Measurements from ENCODE around the gene SUGT1. TPM values are rescaled to one million over a fixed set of nuclear protein-coding genes. Genes with fewer than 3 reads are reported as not detected.
"Not testable (repeated sequence)": the region's sequence is repeated elsewhere in the genome, so short reads cannot be mapped to it uniquely, and the experiment has no call there.

SUGT1 gene
- total and polyA plus RNA-seq, 7 donors, result 36.3 to 92.1 (median 44.2) TPM

DNA sequence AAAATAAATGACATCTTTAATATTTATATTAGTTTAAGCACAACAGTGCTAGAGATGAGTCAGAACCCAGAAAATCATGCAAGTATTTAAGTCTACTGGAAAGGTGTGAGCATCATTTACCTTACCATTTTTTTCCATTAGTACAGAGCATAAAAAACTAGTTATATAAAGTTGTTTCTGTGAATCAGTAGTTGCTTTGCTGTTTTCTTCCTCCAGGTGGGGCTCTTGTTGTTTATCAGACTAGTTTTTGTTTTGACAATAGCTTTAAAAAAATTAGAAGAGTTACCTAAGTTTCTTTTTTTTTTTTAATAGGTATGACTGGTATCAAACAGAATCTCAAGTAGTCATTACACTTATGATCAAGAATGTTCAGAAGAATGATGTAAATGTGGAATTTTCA lies 12.7 kb downstream of the SUGT1 start:
- Histone ChIP-seq H3K9me3 (no peaks in the 10 kb centered on the region), H3K36me3 (ENCODE audit: insufficient read depth in 1 of 2, low read depth in 1 of 2) (peaks cover 2 to 97% of the 10 kb centered on the region in 2 donors), H3K27me3 (ENCODE audit: insufficient read depth in 3 of 3, low read length in 2 of 3) (no peaks in the 10 kb centered on the region), H3K27ac (no peak overlapping the region), H3K4me1 (no peaks in the 10 kb centered on the region), H3K4me3 (no peak overlapping the region)
- TF ChIP-seq, protein P1, sequence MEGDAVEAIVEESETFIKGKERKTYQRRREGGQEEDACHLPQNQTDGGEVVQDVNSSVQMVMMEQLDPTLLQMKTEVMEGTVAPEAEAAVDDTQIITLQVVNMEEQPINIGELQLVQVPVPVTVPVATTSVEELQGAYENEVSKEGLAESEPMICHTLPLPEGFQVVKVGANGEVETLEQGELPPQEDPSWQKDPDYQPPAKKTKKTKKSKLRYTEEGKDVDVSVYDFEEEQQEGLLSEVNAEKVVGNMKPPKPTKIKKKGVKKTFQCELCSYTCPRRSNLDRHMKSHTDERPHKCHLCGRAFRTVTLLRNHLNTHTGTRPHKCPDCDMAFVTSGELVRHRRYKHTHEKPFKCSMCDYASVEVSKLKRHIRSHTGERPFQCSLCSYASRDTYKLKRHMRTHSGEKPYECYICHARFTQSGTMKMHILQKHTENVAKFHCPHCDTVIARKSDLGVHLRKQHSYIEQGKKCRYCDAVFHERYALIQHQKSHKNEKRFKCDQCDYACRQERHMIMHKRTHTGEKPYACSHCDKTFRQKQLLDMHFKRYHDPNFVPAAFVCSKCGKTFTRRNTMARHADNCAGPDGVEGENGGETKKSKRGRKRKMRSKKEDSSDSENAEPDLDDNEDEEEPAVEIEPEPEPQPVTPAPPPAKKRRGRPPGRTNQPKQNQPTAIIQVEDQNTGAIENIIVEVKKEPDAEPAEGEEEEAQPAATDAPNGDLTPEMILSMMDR (IDR thresholded peaks at IDR 0.05), result peak; percentile 42
- DNase-seq, result no peak
- no peak for ATAC-seq
- intact Hi-C loops (cut with DNase I), result loop anchor here in 1 of 2 donors (10.0 kb wide), 1 partner anchor 139 kb away; no protein-coding TSS in a partner anchor

DNA sequence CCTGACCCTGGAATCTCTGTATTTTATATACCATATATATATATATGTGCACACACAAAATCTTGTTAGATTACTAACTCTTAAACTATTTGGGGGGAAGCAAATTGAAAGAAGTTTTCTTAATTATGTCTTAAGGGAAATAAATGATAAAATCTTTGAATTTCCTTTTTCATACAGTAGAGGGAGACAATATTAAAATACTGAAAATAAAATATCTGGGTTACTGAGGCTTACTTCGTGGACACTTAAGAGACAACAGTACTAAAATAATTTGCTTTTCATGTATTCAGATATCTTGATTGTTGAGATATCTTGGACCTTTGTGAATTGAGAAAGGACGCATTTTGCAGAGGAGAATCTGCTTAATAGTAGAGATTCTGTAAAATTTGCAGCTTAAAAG lies 17.0 kb downstream of the SUGT1 start:
- intact Hi-C loops (cut with DNase I), result loop anchor here in 1 of 2 donors (10.0 kb wide), 1 partner anchor 135 kb away; no protein-coding TSS in a partner anchor
- TF ChIP-seq, protein P1 (IDR thresholded peaks at IDR 0.05), result no peak
- H3K27me3 ChIP-seq (ENCODE audit: insufficient read depth in 3 of 3, low read length in 2 of 3), result no peaks in the 10 kb centered on the region
- 69 to 82% (median 77%) methylated on average over 2 of the region's 2 CpGs for WGBS, 3 donors
- H3K9me3 ChIP-seq, result no peaks in the 10 kb centered on the region
- no peak overlapping the region for H3K4me3 ChIP-seq
- no peaks in the 10 kb centered on the region for H3K4me1 ChIP-seq
- H3K27ac ChIP-seq, result no peak overlapping the region
- peaks cover 3 to 78% of the 10 kb centered on the region in 2 donors for H3K36me3 ChIP-seq (ENCODE audit: insufficient read depth in 1 of 2, low read depth in 1 of 2)
- ATAC-seq (no peak), DNase-seq (no peak)

DNA sequence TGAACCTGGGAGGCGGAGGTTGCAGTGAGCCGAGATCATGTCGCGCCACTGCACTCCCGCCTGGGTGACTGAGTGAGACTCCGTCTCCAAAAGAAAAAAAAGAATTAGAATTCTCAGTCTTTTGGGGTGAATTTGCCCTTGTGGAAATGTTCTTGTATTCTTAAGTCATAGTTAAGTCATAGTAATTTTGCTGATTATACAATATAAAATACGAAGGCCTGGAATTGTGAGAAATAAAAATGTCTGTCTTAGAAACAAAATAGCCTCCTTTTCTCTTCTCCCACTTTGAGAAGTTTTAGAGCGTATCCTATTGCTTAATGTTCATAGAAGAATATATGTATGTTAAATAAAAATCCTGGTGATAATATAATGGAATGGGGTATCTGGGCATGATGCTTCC lies 18.1 kb downstream of the SUGT1 start:
- TF ChIP-seq, protein P1 (IDR thresholded peaks at IDR 0.05), result no peak
- Histone ChIP-seq H3K36me3 (ENCODE audit: insufficient read depth in 1 of 2, low read depth in 1 of 2) (peaks cover 3 to 76% of the 10 kb centered on the region in 2 donors), H3K27ac (no peak overlapping the region), H3K27me3 (ENCODE audit: insufficient read depth in 3 of 3, low read length in 2 of 3) (no peaks in the 10 kb centered on the region), H3K4me1 (no peaks in the 10 kb centered on the region), H3K4me3 (no peak overlapping the region), H3K9me3 (no peaks in the 10 kb centered on the region)
- intact Hi-C loops (cut with DNase I), result no loop called here
- DNase-seq, result no peak
- 96 to 98% (median 97%) methylated on average over 8 of the region's 8 CpGs for WGBS, 3 donors
- ATAC-seq, result no peak

DNA sequence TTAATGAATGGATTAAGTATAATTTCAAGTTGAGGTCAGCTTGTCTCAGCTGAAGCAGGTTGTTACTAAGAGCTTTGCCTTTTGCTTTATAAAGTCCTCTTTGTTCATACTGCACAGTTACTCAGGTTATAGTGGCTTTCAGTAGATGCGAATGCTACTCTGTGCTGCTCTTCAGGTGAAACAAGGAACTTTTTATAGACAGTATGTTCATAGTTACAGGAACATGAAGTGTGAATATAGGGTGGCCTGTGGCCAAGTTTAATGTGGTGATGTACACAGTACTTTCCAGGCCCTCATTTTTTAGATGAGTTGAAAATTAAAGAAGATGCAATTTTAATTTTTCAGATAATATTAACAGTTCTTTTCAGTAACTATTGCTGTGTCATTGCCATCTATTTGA lies 20.8 kb downstream of the SUGT1 start:
- no peaks in the 10 kb centered on the region for H3K4me1 ChIP-seq
- H3K9me3 ChIP-seq, result no peaks in the 10 kb centered on the region
- H3K36me3 ChIP-seq (ENCODE audit: insufficient read depth in 1 of 2, low read depth in 1 of 2), result peaks cover 3 to 74% of the 10 kb centered on the region in 2 donors
- DNase-seq (no peak), ATAC-seq (no peak)
- no peaks in the 10 kb centered on the region for H3K27me3 ChIP-seq (ENCODE audit: insufficient read depth in 3 of 3, low read length in 2 of 3)
- intact Hi-C loops (cut with DNase I), result no loop called here
- H3K4me3 ChIP-seq, result no peak overlapping the region
- TF ChIP-seq, protein P1 (IDR thresholded peaks at IDR 0.05), result no peak
- H3K27ac ChIP-seq, result no peak overlapping the region
- 93 to 94% (median 93%) methylated on average over 1 of the region's 1 CpG for WGBS, 3 donors

DNA sequence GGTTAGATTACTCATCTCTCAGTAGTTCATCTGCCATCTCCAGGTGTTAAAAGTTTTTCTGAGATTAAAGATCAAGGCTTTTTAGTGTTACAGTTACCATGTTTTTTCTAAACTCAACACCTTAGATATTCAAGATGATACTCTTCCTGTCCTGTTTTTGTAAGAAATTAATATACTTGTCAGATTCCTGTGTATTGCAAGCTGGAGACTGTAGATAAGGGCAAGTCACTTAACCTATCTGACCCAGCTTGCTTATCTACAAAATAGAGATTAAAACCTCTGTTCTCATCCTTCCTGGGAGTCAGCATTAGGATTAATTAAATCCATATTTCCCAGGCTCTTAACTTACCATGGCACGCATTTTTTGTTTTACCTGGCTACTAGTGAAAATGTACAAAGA lies 25.2 kb downstream of the SUGT1 start:
- TF ChIP-seq, protein P1 (IDR thresholded peaks at IDR 0.05), result no peak
- intact Hi-C loops (cut with DNase I), result no loop called here
- no peaks in the 10 kb centered on the region for H3K9me3 ChIP-seq
- peaks cover 3 to 75% of the 10 kb centered on the region in 2 donors for H3K36me3 ChIP-seq (ENCODE audit: insufficient read depth in 1 of 2, low read depth in 1 of 2)
- DNase-seq (no peak), ATAC-seq (no peak)
- H3K4me1 ChIP-seq, result no peaks in the 10 kb centered on the region
- no peaks in the 10 kb centered on the region for H3K27me3 ChIP-seq (ENCODE audit: insufficient read depth in 3 of 3, low read length in 2 of 3)
- H3K27ac ChIP-seq, result no peak overlapping the region
- no peak overlapping the region for H3K4me3 ChIP-seq
- WGBS, 3 donors, result 95 to 98% (median 97%) methylated on average over 1 of the region's 1 CpG

DNA sequence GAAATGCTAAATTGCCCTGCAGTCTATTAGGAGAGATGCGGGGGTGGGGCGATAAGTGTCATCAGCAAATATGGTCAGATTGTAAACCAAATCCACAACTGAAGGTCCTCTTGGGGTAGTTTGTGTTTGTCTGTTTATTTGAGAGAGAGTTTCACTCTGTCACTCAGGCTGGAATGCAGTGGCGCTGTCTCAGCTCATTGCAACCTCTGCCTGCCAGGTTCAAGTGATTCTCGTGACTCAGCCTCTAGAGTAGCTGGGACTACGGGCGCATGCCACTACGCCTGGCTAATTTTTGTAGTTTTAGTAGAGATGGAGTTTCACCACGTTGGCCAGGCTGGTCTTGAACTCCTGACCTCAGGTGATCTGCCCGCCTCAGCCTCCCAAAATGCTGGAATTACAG lies 33.2 kb downstream of the SUGT1 start:
- intact Hi-C loops (cut with DNase I); H3K27ac ChIP-seq; H3K4me3 ChIP-seq; DNase-seq; H3K4me1 ChIP-seq; ATAC-seq; H3K9me3 ChIP-seq; H3K27me3 ChIP-seq (ENCODE audit: insufficient read depth in 3 of 3, low read length in 2 of 3): not testable (repeated sequence)
- peaks cover 0 to 84% of the 10 kb centered on the region in 2 donors for H3K36me3 ChIP-seq (ENCODE audit: insufficient read depth in 1 of 2, low read depth in 1 of 2)
- WGBS, 3 donors, result 92 to 97% (median 94%) methylated on average over 9 of the region's 9 CpGs

Data from psoas muscle (tissue), 8 donors.